ENCODE measurements around the gene IPCEF1. TPM values are rescaled to one million over a fixed set of nuclear protein-coding genes. Genes with fewer than 3 reads are reported as not detected.
"Not testable (repeated sequence)": the region's sequence is repeated elsewhere in the genome, so short reads cannot be mapped to it uniquely, and the experiment has no call there.

The IPCEF1 gene
- polyA plus RNA-seq, 1 donor (not counting 4 experiments of a cell fraction or from before 2014, with no cell fraction given) = 0.21 TPM

- H3K27ac ChIP-seq (ENCODE audit: control insufficient read depth, insufficient read depth, low read length) = no peak overlapping the region
Observed at GRCh38 chr6:154329350-154330170, 27.0 kb downstream of the IPCEF1 start.

GRCh38 chr6:154327313-154327712 lies 29.3 kb downstream of the IPCEF1 start:
- not testable (repeated sequence) for H3K36me3 ChIP-seq (ENCODE audit: control insufficient read depth in 2 of 2, extremely low read depth in 1 of 2, insufficient read depth in 2 of 2, low read length in 2 of 2); H3K9ac ChIP-seq (ENCODE audit: control insufficient read depth, extremely low read depth, insufficient read depth, low read length); H3K4me1 ChIP-seq (ENCODE audit: control insufficient read depth, extremely low read depth, insufficient read depth, low read length); FAIRE-seq; H3K4me3 ChIP-seq (ENCODE audit: control insufficient read depth in 2 of 3, extremely low read depth in 1 of 3, insufficient read depth in 2 of 3, low read depth in 1 of 3, low read length in 3 of 3); DNase-seq (ENCODE audit: low read depth, low spot score); H3K27ac ChIP-seq (ENCODE audit: control insufficient read depth, insufficient read depth, low read length); H3K4me2 ChIP-seq (ENCODE audit: control insufficient read depth, extremely low read depth, insufficient read depth, low read depth, low read length); H3K79me2 ChIP-seq (ENCODE audit: control insufficient read depth, insufficient read depth, low read length); H4K20me1 ChIP-seq (ENCODE audit: control insufficient read depth, extremely low read depth, insufficient read depth, low read length); H3K9me3 ChIP-seq (ENCODE audit: control insufficient read depth, low read depth, low read length); H2AFZ ChIP-seq (ENCODE audit: control insufficient read depth, low read length); H3K27me3 ChIP-seq (ENCODE audit: control insufficient read depth, extremely low read depth, insufficient read depth, low read length); H3K9me1 ChIP-seq (ENCODE audit: control insufficient read depth, extremely low read depth, insufficient read depth, low read length)
- dilution Hi-C loops (cut with MboI; ENCODE audit: extremely low pct_ligation_motif_present, low sequenced_read_pairs) = loop anchor here (25.0 kb wide), 1 partner anchor 165 kb away; no protein-coding TSS in a partner anchor

More at GRCh38 chr6:154329350-154330170, 27.0 kb downstream of the IPCEF1 start:
- no peak overlapping the region for H3K4me2 ChIP-seq (ENCODE audit: control insufficient read depth, extremely low read depth, insufficient read depth, low read depth, low read length)
- no peaks in the 10 kb centered on the region for H3K9me1 ChIP-seq (ENCODE audit: control insufficient read depth, extremely low read depth, insufficient read depth, low read length)
- FAIRE-seq = no peak
- H3K27me3 ChIP-seq (ENCODE audit: control insufficient read depth, extremely low read depth, insufficient read depth, low read length) = no peaks in the 10 kb centered on the region
- dilution Hi-C loops (cut with MboI; ENCODE audit: extremely low pct_ligation_motif_present, low sequenced_read_pairs) = loop anchor here (25.0 kb wide), 1 partner anchor 167 kb away; no protein-coding TSS in a partner anchor
- no peak overlapping the region for H2AFZ ChIP-seq (ENCODE audit: control insufficient read depth, low read length)
- H3K79me2 ChIP-seq (ENCODE audit: control insufficient read depth, insufficient read depth, low read length) = no peaks in the 10 kb centered on the region
- no peak overlapping the region for H3K9ac ChIP-seq (ENCODE audit: control insufficient read depth, extremely low read depth, insufficient read depth, low read length)
- H3K4me3 ChIP-seq (ENCODE audit: control insufficient read depth in 2 of 3, extremely low read depth in 1 of 3, insufficient read depth in 2 of 3, low read depth in 1 of 3, low read length in 3 of 3) = no peak overlapping the region
- no peaks in the 10 kb centered on the region for H4K20me1 ChIP-seq (ENCODE audit: control insufficient read depth, extremely low read depth, insufficient read depth, low read length)
- no peaks in the 10 kb centered on the region for H3K4me1 ChIP-seq (ENCODE audit: control insufficient read depth, extremely low read depth, insufficient read depth, low read length)
- DNase-seq (ENCODE audit: low read depth, low spot score) = no peak
- TF ChIP-seq EZH2 (IDR thresholded peaks at IDR 0.05; ENCODE audit: low read length) (no peak), CTCF (optimal IDR thresholded peaks at IDR 0.05 in 1 of 3, IDR thresholded peaks at IDR 0.05 in 1 of 3, conservative IDR thresholded peaks at IDR 0.05 in 1 of 3; ENCODE audit: extremely low read depth in 1 of 3, insufficient read depth in 2 of 3, low read length in 3 of 3) (no peak)
- H3K36me3 ChIP-seq (ENCODE audit: control insufficient read depth in 2 of 2, extremely low read depth in 1 of 2, insufficient read depth in 2 of 2, low read length in 2 of 2) = no peaks in the 10 kb centered on the region
- H3K9me3 ChIP-seq (ENCODE audit: control insufficient read depth, low read depth, low read length) = no peaks in the 10 kb centered on the region

Data from keratinocyte (primary cell).